RWPE2 (cell line): ENCODE results near the gene PDSS2.

ENCODE experiments used
- ATAC-seq: fragments of 200-7000 bp; cut with Tn5 transposase; 3 replicates; pipeline ENCODE4 v1.9.1; 2021; ENCODE audit warnings: low read depth
- DNase-seq: peaks from one replicate; pipeline ENCODE4 v3.0.0-alpha.2; 2020; ENCODE audit warnings: low spot score
- H3K27ac ChIP-seq: fragments of 450-650 bp; 2 replicates; pipeline ENCODE4 v1.5.1; 2017; ENCODE audit warnings: mild to moderate bottlenecking; ENCODE audit not compliant: poor library complexity, severe bottlenecking
- H3K27me3 ChIP-seq: fragments of 250-450 bp; sonication (Bioruptor Pico); 2 replicates; pipeline ENCODE4 v1.5.1; 2021; ENCODE audit warnings: mild to moderate bottlenecking, moderate library complexity; ENCODE audit not compliant: insufficient read depth, poor library complexity, severe bottlenecking
- H3K36me3 ChIP-seq: fragments of 250-450 bp; sonication (Bioruptor Pico); 2 replicates; pipeline ENCODE4 v1.5.1; 2020; ENCODE audit warnings: low read depth, mild to moderate bottlenecking, moderate library complexity
- H3K4me1 ChIP-seq: fragments of 250-450 bp; sonication (Bioruptor Pico); 2 replicates; pipeline ENCODE4 v1.5.1; 2021; ENCODE audit warnings: mild to moderate bottlenecking, moderate library complexity; ENCODE audit not compliant: insufficient read depth, poor library complexity, severe bottlenecking
- H3K4me3 ChIP-seq: fragments of 250-450 bp; sonication (Bioruptor Pico); 2 replicates; pipeline ENCODE4 v1.5.1; 2021; ENCODE audit warnings: mild to moderate bottlenecking, moderate library complexity; ENCODE audit not compliant: severe bottlenecking
- H3K9me3 ChIP-seq: fragments of 250-450 bp; sonication (Bioruptor Pico); 2 replicates; pipeline ENCODE4 v1.5.1; 2021; ENCODE audit warnings: mild to moderate bottlenecking, moderate library complexity; ENCODE audit not compliant: severe bottlenecking
- CTCF ChIP-seq: fragments of 450-650 bp; IDR thresholded peaks from one replicate; pipeline ENCODE4 v1.5.1; 2017; ENCODE audit warnings: mild to moderate bottlenecking, moderate library complexity; ENCODE audit not compliant: poor library complexity, severe bottlenecking

Gene PDSS2

DNA sequence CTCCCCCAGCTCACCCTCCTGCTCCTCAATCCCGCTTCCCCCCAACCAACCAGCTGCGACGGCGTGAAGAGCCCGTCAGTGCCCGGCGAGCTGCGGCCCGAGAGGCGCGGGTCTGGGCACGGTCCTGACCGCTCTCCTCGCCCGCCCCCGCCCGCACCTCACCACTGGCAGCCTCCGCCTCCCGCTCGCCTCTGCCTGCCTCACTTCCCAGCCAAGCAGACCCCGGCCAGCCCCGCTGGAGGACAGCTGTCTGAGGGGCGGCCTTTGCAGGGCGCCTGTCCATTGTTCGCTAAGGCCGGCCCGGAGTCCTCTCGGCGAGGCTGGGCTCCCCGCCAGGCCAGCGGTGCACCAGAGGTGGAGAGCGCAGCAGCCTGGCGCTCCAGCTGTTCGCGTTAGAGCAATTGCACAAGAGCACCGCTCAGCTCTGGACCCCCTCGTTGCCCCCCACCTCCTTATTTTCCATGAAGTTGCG lies 31.8 kb upstream of the PDSS2 start:
- no peaks in the 10 kb centered on the region for H3K36me3 ChIP-seq
- no peaks in the 10 kb centered on the region for H3K9me3 ChIP-seq
- H3K27ac ChIP-seq: no peak overlapping the region
- ATAC-seq (peak; percentile 31), DNase-seq (no peak)
- peaks cover 68% of the 10 kb centered on the region for H3K27me3 ChIP-seq
- no peak for TF ChIP-seq CTCF
- H3K4me1 ChIP-seq: peaks cover 2% of the 10 kb centered on the region
- peak overlapping the region; percentile 65 for H3K4me3 ChIP-seq

DNA sequence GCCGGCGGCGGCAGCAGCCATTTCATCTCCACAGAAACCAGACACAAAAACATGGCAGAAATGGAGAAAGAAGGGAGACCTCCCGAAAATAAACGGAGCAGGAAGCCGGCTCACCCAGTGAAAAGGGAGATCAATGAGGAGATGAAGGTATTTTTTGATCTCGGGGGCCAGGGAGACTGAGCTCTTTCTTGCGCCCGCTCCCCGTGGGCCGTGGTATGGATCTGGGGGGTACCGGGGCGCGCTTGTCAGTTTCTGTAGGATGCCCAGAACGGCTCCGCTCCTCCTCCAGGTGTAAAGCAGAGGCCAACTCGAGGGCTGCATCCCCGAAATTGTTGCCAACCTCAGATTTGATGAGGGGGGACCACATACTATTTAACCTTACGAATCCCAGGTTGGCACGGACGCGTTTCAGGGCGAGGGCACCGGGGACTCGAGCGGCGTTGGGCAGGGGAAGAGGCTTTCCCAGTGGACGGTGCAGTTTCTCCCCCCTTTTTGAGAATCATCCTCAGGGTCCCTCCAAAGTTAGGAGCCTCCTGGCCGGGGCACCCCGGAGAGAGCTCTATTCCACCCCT lies 31.3 kb upstream of the PDSS2 start:
- peaks cover 2% of the 10 kb centered on the region for H3K4me1 ChIP-seq
- no peaks in the 10 kb centered on the region for H3K9me3 ChIP-seq
- TF ChIP-seq CTCF: no peak
- ATAC-seq (peak; percentile 5; the same call in 2 of the 3 replicates), DNase-seq (no peak)
- H3K27me3 ChIP-seq: peaks cover 71% of the 10 kb centered on the region
- peak overlapping the region; percentile 65 for H3K4me3 ChIP-seq
- no peaks in the 10 kb centered on the region for H3K36me3 ChIP-seq
- H3K27ac ChIP-seq: no peak overlapping the region

GRCh38 chr6:107489636-107490565 lies 30.5 kb upstream of the PDSS2 start, which contains the start of gene SOBP:
Gene SOBP (plus strand): TSS chr6:107490117. CDS start chr6:107490617, 500 bp downstream.
- peak; percentile 37 for ATAC-seq
- no peaks in the 10 kb centered on the region for H3K36me3 ChIP-seq
- no peak for DNase-seq
- no peaks in the 10 kb centered on the region for H3K4me1 ChIP-seq
- H3K9me3 ChIP-seq: no peaks in the 10 kb centered on the region
- peak within 1 kb of the TSS; percentile 65 for H3K4me3 ChIP-seq
- H3K27ac ChIP-seq: no peak within 1 kb of the TSS
- peak; percentile 27 for TF ChIP-seq CTCF
- H3K27me3 ChIP-seq: peaks cover 74% of the 10 kb centered on the region

- no peak for DNase-seq
- ATAC-seq: peak; percentile 48
- Histone ChIP-seq H3K27me3 (peaks cover 82% of the 10 kb centered on the region), H3K36me3 (no peaks in the 10 kb centered on the region), H3K27ac (no peak overlapping the region), H3K4me3 (peak overlapping the region; percentile 65), H3K9me3 (no peaks in the 10 kb centered on the region), H3K4me1 (no peaks in the 10 kb centered on the region)
- no peak for TF ChIP-seq CTCF
These were observed 29.7 kb upstream of the PDSS2 start for GRCh38 chr6:107488875-107489635.
